Bronchial epithelial cell (primary cell): ENCODE data around the gene ZNF846. TPM values are rescaled to one million over a fixed set of nuclear protein-coding genes. Genes with fewer than 3 reads are reported as not detected.

Source experiments
- DNase-seq: peaks from one replicate; pipeline ENCODE4 v3.0.0-alpha.2; 2010; ENCODE audit warnings: low read depth
- FAIRE-seq: peaks from 2 replicates; lab custom pipeline; 2011; peaks lifted over from hg19 to GRCh38; lab: Jason Lieb, UNC
- H3K27me3 ChIP-seq: 2 replicates; pipeline ENCODE4 v1.5.1; 2011; ENCODE audit warnings: low read length; ENCODE audit not compliant: control insufficient read depth, insufficient read depth
- H3K36me3 ChIP-seq: 2 replicates; pipeline ENCODE4 v1.5.1; 2011; ENCODE audit warnings: low read length; ENCODE audit not compliant: control insufficient read depth, insufficient read depth
- H3K4me3 ChIP-seq: 2 replicates; pipeline ENCODE4 v1.5.1; 2011; ENCODE audit warnings: mild to moderate bottlenecking, low read depth, low read length, control low read depth
- CTCF ChIP-seq: IDR thresholded peaks from 2 replicates; pipeline ENCODE4 v1.5.1; 2011; ENCODE audit warnings: mild to moderate bottlenecking, moderate library complexity, low read length, control low read depth, inconsistent platforms; ENCODE audit not compliant: insufficient read depth, severe bottlenecking
- total RNA-seq: library from RNA; depleted of rRNA; stranded (reverse); fragments of >200 nt; gene quantifications from 2 replicates; pipeline ENCODE4 v1.2.1, GENCODE V29; 2014

The ZNF846 gene
- total RNA-seq, 1 donor from 2014 or later = 3.7 TPM

- no peak for TF ChIP-seq CTCF
- FAIRE-seq = no peak
Measured at GRCh38 chr19:9801976-9802375, 33.4 kb upstream of the ZNF846 start.

DNA sequence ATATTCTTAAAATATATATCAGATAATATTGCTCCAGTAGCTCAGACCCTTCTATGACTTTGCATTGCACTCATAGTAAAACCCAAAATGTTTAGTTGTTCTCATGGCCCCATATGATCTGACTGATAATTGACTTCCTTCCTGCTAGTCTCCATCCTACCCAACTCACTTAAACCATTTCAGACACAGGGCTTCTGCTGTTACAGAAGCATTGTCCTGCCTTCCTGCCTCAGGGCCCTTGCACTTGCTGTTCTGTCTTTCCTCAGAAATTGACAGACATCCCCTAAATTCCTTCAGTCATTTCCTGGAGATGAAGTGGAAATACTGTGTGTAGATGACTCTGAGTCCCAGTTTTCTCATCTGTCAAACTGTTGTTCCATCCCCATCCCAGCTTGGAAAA lies 30.6 kb upstream of the ZNF846 start:
- Histone ChIP-seq H3K27me3 (no peaks in the 10 kb centered on the region), H3K36me3 (no peaks in the 10 kb centered on the region), H3K4me3 (no peak overlapping the region)
- TF ChIP-seq CTCF = no peak
- no peak for FAIRE-seq
- no peak for DNase-seq

More at GRCh38 chr19:9801976-9802375, 33.4 kb upstream of the ZNF846 start:
- Histone ChIP-seq H3K4me3 (no peak overlapping the region), H3K36me3 (peaks cover 1% of the 10 kb centered on the region), H3K27me3 (no peaks in the 10 kb centered on the region)
- no peak for DNase-seq

DNA sequence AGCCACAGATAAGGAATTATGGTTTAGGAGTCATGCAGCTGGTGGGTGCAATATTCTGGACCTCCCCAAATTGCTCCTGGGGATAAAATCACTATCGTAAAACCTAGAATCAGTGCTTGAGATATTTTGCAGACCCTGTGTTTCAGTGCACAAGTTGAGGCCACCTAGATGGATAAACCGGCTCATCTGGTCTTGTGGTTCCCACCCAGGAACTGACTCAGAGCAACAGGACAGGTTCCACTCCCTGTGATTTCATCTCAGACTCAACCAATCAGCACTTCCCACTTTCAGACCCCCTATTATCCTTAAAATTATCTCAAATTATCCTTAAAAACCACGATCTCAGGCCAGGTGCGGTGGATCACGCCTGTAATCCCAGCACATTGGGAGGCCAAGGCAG lies 29.3 kb upstream of the ZNF846 start:
- DNase-seq = peak; percentile 73
- Histone ChIP-seq H3K4me3 (no peak overlapping the region), H3K27me3 (no peaks in the 10 kb centered on the region), H3K36me3 (no peaks in the 10 kb centered on the region)
- no peak for FAIRE-seq
- no peak for TF ChIP-seq CTCF

DNA sequence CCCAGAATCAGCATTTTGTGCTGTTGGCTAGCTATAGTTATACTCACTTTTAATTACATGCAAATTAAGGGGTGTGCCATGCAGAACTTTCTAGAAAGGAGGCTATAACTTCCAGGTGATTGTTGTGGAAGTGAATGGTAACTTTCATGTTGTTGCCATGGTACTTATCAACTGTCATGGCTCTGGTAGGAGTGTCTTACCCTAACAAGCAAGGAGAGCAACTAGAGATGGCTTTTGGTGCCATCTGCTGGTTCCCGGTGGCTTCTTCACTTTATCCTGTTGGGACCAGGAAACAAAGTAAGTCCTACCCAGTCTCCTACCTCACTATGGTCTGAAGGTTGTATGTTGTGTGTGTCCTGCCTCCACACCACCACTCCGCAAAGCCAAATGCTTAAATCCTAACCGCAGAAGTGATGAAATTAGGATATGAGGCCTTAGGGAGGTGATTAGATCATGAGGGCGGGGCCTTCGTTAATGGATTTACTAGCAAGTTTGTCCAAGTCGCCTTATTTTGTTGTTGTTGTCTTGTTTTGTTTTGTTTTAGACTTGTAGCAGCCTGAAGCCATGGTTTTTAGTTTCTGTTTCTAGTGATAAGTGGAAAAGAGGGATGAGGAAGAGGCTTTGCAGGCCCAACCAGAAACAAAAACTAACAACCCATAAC lies 27.7 kb upstream of the ZNF846 start:
- Histone ChIP-seq H3K4me3 (no peak overlapping the region), H3K36me3 (no peaks in the 10 kb centered on the region), H3K27me3 (no peaks in the 10 kb centered on the region)
- TF ChIP-seq CTCF = peak; percentile 88
- FAIRE-seq = peak; percentile 72
- DNase-seq = peak; percentile 89

GRCh38 chr19:9793071-9793591 lies 24.6 kb upstream of the ZNF846 start:
- FAIRE-seq (no peak), DNase-seq (peak; percentile 28)
- no peak for TF ChIP-seq CTCF
- no peaks in the 10 kb centered on the region for H3K36me3 ChIP-seq
- peak overlapping the region; percentile 79 for H3K4me3 ChIP-seq
- no peaks in the 10 kb centered on the region for H3K27me3 ChIP-seq
